HG03521 (cell line): ENCODE results near the gene RTN1.

Experiments used
- ATAC-seq: cut with Tn5 transposase; IDR thresholded peaks from one replicate; pipeline ENCODE4 v1.9.1; 2021; ENCODE audit warnings: mild to moderate bottlenecking, moderate library complexity; ENCODE audit not compliant: unreplicated experiment

RTN1 gene

GRCh38 chr14:59803052-59803540 lies 67.5 kb downstream of the RTN1 start:
- ATAC-seq = no peak

- ATAC-seq = no peak
Observed at GRCh38 chr14:59788176-59788575, 82.4 kb downstream of the RTN1 start.

- ATAC-seq = no peak
Observed at GRCh38 chr14:59787045-59787674, 83.4 kb downstream of the RTN1 start.

- no peak for ATAC-seq
Observed at GRCh38 chr14:59785629-59786028, 84.9 kb downstream of the RTN1 start.

- no peak for ATAC-seq
Observed at GRCh38 chr14:59782760-59783159, 87.8 kb downstream of the RTN1 start.

- ATAC-seq = no peak
Observed at GRCh38 chr14:59777006-59777579, 93.5 kb downstream of the RTN1 start.

GRCh38 chr14:59776468-59776867 lies 94.1 kb downstream of the RTN1 start:
- no peak for ATAC-seq

- ATAC-seq = no peak
Observed at GRCh38 chr14:59772233-59772632, 98.3 kb downstream of the RTN1 start.

- ATAC-seq = no peak
Observed at GRCh38 chr14:59771577-59771976, 99.0 kb downstream of the RTN1 start.

- ATAC-seq = no peak
Observed at GRCh38 chr14:59769586-59769985, 101.0 kb downstream of the RTN1 start.

- ATAC-seq = no peak
Observed at GRCh38 chr14:59768855-59769375, 101.7 kb downstream of the RTN1 start.

GRCh38 chr14:59761851-59762250 lies 108.7 kb downstream of the RTN1 start:
- ATAC-seq = no peak

GRCh38 chr14:59755409-59756135 lies 115.0 kb downstream of the RTN1 start:
- no peak for ATAC-seq

GRCh38 chr14:59754256-59754655 lies 116.3 kb downstream of the RTN1 start:
- no peak for ATAC-seq

- no peak for ATAC-seq
Observed at GRCh38 chr14:59753512-59753911, 117.1 kb downstream of the RTN1 start.

GRCh38 chr14:59751578-59751977 lies 119.0 kb downstream of the RTN1 start:
- ATAC-seq = no peak

- no peak for ATAC-seq
Observed at GRCh38 chr14:59739794-59740193, 130.8 kb downstream of the RTN1 start.

- ATAC-seq = no peak
Observed at GRCh38 chr14:59728304-59728703, 142.3 kb downstream of the RTN1 start.

- no peak for ATAC-seq
Observed at GRCh38 chr14:59727073-59727661, 143.4 kb downstream of the RTN1 start.

GRCh38 chr14:59711080-59711479 lies 159.5 kb downstream of the RTN1 start:
- no peak for ATAC-seq

- no peak for ATAC-seq
Observed at GRCh38 chr14:59707778-59708561, 162.6 kb downstream of the RTN1 start.
